Activated effector memory CD4-positive, alpha-beta T cell treated with anti-CD3 and anti-CD28 coated beads, Interleukin-2, amount 50 U/mL, for 16 hours (primary cell): ENCODE results near the gene AAGAB.
"Not testable (repeated sequence)": the region's sequence is repeated elsewhere in the genome, so short reads cannot be mapped to it uniquely, and the experiment has no call there.

Experiments used
- DNase-seq: peaks from one replicate; pipeline ENCODE4 v3.0.0-alpha.2; 2020

Gene AAGAB

DNA sequence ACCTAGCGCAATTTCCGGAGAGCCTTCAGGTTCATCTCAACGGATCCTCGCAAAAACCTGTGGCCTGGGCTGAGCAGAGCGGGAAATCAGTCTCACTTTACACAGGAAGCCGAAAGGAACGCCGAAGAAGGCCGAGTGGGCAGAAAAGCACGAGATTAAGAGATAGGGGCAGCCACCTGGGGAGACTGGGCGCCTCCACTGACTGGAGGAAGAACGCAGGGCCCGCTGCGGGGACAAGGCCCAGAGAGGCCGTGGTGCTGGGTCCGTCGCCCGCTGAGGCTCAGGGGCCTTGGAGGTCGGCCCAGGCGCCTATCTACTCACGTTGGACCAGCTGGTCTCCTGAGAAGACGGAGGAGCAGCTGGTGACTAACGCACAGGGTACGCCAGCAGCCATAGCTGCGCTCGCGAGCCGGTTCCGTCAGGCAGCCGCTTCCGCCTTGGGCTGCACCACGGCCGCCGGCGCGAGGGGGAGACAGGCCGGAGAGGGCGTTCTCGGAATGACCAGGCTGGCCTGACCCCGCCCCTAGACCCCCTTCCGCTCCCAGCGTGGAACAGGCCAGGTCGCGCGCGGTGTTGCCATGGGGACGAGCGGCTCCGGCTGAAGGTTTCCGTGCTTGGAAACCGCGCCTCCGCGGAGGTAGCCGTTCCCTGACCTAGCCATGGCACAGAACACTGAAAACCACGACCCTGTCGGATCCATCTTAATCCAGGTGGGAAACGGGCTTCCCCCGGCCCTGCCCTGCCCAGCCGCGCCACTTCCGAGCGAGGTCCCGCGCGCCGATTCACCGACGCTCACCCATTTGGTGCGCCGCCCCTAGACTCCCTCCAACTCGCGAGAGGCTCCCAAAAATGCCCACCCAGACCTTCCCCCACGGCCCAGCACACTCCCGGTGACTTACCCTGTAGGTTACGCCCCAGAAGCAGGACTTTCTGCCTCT, at the start of gene AAGAB, which contains the start of gene IQCH:
TSS of gene AAGAB (minus strand) at position 424 of the 938 bp plus-strand sequence. CDS start at position 394, 30 bp downstream.
TSS of gene IQCH (plus strand) at position 549 of the 938 bp plus-strand sequence. CDS start at position 660, 111 bp downstream.
- peak; percentile 99 for DNase-seq

DNA sequence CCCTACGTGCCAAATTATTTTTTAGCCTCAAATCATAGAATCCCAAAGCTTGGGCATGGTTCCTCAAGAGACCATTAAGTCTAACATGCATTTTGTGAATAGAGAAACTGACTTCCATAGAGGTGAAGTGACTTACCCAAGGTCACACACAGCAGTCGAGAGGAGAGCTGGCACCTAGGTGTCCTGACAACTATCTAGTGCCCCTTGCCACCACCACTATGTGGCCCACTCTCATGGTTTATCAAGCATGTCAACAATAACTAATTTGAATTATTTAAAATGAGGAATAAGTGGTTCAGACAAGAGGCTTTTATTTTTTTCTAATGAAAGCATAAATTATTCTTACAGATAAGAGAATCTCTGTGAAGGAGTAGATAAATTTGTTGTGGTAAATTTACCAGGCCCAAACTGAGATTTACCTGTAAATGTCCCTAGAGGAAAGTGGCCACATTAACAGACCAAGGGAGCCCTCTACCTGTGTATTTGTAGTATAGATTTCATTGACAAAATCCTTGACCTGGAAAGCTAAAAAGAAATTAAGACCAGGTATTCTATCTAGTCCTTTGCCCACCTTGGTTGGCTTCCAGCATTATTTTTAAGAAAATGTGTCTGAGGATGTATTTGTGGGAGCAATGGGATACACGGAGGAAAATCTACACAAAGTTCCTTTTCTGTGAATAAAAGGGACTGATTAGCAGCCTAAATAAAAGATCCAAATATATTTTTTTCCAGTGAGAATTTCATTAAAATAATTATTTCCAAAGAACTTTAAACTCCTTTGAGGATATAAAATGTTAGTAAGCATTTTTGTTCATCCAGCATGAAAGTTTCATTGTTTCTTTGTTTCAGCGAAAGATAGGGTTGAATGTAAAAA, 49.3 kb upstream of the AAGAB start:
- no peak for DNase-seq

DNA sequence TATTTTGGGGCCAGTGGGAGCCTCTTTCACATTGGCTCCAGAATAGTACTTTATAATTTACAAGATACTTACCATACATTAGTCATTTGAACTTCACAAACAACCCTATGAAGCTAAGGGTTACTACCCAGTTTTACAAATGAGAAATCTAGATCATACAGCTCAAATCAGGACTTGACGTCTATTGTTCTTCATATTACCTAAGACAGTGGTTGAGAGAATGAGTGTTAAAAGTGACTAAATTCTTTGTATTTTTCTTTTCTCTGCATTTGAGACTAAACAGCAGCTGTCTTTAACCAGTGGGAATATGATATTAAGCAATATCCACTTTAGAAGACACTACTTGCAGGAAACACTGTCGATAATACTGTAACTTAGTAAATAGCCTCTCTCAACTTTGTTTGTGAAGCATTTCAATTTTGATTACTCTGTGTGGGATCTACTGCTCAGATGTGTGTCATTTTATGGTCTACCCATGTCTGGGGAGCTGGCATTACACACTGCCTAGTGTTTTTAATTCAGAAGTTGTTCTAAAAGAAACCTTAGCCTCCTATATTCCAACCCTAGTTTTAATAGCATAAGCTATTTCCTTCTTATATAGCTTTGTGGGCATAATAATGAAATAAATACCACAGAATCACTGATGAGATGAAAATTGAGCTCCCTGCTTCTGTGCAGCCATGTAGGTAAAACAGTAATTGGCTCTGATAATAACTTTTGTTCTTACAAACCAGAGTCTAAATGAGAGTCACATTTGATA, 46.0 kb upstream of the AAGAB start:
- no peak for DNase-seq

GRCh38 chr15:67296684-67297083, 42.2 kb upstream of the AAGAB start:
- no peak for DNase-seq

DNA sequence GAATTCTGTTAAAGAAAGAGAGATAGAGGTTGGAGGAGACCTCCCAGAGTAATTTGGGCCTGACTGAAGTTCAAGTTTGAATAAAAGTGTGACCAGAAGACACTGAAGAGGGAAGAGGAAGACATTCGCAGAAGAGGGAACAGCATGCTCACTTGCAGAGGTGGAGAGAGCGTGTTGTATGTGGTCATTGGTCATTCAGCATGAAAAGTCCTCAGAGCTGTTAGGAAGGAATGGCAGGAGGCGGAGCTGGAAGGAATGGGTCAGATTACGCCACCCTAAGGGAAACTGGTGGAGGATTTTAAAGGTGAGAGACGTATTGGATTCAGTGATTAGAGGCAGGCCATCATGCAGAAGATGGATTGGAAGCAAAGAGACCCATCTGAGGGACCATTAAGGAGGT, 41.7 kb upstream of the AAGAB start:
- DNase-seq = no peak

DNA sequence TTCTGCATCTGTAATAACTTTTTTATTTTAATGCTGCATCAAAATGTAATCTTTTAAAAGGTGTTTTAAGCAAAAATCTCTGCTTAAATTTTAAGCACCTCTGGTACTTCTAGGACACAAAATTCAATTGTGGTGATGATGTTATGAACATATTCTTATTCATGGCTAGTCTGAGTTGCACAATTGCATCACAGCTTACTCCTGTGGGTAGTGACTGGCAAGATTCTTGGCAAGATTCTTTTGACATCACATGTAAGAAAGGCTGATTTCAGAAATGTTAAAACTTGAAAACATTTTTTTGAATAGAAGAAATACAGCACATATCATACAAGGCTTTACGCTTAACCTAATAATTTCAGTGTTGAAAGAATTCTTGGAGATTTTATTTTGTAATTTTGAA, 35.9 kb upstream of the AAGAB start:
- no peak for DNase-seq

- DNase-seq = not testable (repeated sequence)
These were observed 31.9 kb upstream of the AAGAB start for GRCh38 chr15:67286400-67286799.

DNA sequence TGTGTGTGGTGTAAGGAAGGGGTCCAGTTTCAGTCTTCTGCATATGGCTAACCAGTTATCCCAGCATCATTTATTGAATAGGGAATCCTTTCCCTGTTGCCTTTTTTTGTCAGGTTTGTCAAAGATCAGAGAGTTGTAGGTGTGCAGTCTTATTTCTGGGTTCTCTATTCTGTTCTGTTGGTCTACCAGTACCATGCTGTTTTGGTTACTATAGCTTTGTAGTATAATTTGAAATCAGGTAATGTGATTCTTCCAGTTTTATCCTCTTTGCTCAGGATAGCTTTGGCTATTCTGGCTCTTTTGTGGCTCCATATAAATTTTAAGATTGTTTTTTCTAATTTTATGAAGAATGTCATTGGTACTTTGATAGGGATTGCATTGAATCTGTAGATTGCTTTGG, 31.2 kb upstream of the AAGAB start:
- not testable (repeated sequence) for DNase-seq

DNA sequence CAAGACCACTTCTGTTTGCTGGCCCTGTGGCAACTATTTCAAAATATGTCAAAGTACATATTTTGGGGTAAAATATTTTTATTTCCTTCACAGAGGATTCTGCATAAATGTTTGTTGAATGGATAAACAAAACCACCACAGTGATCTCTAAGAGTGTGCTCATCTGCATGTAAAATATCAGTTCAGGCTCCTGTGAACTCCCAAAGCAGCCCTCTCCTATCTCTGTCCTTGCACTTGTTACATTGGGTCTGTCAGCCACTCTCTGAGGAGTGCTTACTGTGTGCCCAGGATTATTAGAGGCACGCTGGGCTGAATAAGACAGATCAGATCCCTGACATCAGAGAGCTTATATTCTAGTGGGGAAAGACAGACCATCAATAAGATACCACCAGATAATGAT, 27.3 kb upstream of the AAGAB start:
- no peak for DNase-seq

DNA sequence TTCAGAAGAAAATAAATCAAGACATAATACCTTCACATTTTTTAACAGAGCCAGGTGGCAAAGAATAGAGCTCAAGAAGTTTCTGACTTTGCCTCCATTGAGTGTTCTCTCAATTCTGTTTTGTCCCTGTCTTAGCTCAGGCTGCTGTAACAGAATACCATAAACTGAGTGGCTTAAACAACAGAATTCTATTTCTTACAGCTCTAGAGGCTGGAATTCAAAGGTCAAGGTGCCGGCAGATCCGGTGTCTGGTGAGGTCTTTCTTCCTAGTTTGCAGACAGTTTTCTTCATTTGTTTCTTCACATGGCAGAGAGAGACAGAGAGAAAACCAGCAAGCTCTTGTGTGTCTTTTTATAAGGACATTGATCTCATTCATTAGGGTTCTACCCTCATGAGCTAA, 25.8 kb upstream of the AAGAB start:
- no peak for DNase-seq

GRCh38 chr15:67276666-67277065, 22.2 kb upstream of the AAGAB start:
- no peak for DNase-seq

DNA sequence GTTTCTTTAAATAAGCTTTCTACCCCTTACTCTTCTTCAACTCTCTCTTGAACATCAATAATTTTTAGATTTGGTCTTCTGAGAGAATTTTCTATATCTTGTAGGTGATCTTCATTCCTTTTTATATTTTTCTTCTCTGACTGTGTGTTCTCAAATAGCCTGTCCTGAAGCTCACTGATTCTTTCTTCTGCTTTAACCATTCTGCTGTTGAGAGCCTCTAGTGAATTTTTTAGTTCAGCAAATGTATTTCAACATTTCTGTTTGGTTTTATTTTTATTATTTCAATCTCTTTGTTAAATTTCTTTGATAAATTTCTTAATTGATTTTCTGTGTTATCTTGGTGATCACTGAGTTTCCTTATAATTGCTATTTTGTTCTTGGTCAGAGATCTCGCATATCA, 19.8 kb upstream of the AAGAB start:
- no peak for DNase-seq

DNA sequence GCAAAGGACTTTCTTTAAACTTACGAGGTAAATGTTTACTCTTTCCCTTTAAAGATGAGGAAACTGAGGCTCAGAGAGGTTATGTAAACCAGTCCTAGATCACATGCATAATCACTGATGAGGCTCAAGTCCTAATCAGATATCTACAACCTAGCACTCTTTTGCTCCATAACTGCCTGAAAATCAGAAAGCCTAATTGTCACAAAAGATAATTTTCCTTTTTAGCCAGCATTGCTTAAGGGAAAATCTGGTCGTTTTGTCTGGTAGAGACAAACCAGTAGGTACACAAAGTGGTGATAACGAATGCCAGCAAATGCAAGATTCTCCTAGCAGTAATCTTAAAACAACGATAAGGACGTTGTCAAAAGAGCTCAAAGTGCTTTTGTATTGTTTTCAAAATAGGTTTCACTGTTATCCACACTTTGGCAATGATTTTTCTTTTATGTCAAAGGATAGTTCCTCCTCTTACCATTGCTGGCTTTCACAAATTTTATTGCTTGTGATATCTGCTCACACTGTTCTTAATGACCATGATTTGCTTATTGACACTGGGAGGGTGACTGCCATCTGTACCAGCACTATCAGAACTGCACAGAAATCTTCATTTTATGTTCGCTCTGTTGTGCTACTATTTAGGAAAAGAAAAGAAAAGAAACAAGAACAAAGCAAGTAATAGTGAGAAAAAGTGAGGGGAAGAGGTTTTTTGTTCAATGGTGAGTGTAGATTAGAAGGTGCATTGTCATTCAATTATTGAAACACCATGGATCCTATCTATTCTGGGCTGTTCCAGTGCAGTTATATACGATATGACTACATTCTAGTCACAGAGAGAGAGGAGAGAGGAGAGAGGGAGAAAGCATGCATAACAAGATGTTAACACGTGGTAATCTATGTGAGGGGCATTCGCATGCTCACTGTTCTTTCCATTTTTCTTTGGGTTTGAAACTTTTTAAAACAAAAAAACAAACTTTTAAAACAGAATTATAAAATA, 13.8 kb upstream of the AAGAB start:
- DNase-seq = no peak

DNA sequence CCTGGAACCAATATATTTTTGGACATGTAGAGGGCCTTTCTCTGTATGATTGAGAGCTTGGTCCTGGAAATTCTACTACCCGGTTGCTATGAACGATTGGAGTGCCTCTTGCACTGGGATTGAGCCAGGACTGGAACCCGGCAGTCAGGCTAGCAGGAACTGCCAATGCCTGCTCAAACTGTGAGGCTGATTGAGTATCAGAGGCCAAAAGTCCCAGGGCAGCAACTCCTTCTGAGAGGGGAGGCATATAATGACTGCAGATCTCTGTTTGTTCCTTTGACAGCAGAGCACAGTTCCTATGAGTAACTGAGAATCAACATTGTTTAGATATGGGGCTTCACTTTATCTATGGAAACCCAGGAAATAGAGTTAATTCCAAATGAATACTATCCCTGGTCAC, 13.0 kb upstream of the AAGAB start:
- DNase-seq = no peak

DNA sequence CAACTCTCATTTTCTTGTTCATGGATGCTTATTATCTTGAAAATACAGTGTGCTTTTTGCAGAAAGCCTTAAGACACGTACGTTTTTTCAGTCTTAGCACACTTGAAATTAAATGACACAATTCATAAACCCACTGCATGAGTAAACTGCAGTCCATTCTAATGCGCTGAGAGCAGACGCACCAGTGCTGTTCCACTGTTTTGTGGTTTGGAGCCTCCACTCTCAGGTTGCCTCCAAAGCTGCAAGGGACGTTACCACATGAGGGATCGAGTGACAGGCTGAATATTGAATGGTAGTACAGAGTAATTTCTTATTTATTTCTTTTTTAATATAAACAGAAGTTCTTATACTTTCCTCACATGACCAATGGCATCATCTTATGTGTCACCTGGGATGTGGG, 12.4 kb upstream of the AAGAB start:
- no peak for DNase-seq

GRCh38 chr15:67259806-67260205, 5.3 kb upstream of the AAGAB start:
- DNase-seq = no peak

- no peak for DNase-seq
These were observed 4.9 kb upstream of the AAGAB start for GRCh38 chr15:67259379-67259778.

DNA sequence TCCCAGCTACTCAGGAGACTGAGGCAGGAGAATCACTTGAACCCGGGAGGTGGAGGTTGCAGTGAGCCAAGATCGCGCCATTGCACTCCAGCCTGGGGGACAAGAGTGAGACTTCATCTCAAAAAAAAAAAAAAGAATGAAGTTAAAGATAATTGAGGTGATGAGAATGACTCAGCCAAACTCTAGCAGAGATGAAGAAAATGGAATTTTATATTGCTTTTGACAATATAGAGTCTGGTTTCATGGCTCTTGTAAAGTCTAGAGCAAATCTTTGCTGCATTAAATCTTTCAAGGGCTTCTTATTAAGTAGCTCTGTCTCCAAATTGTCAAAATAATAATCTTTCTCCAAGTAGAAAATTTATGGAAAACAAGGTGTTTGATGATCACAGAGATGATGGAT, 4.0 kb upstream of the AAGAB start:
- DNase-seq = not testable (repeated sequence)

DNA sequence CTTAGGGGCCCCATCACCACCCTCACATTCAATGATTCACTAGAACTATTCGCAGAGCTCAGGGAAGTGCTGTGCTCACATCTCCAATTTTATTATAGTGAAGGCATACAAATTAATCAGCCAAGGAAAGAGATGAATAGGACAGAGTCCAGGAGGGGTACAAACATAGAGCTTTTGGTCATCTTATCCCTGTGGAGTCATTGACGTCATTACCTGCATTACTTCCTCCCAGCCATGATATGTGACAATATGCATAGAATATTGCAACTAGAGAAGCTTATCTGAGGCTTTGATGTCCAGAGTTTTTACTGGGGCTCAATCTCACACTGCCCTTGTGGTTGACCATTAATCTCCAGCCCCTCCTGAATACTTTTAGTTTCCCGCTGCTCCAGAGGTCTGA, 1.6 kb upstream of the AAGAB start:
- DNase-seq = no peak

DNA sequence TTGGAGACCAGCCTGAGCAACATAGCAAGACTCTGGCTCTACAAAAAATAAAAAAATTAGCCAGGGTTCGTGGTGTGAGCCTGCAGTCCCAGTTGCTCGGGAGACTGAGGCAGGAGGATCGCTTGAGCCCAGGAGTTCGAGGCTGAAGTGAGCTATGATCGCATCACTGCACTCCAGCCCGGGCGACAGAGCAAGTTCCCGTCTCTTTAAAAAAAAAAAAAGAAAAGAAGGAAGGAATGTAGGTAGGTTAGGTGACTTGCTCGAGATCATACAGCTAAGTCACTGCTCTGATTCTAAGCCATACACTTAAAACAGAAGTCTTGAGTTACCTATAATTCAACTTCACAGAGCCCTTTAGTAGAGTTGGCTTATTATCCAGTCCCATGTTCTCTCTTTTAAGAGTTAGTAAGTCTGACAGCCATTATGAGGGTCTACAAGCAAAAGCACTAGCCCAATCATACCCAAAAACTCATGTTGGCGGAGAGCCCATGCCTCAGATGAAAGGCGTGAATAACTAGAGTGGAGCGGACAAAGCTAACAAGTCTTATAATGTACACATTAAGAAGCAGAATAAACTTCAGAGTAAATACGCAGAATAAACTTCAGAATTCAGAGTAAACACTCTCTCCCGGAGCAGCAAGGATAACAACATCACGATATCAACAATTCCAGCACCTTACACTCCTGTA, 768 bp downstream of the AAGAB start:
- no peak for DNase-seq

GRCh38 chr15:67253101-67253500, 1.4 kb downstream of the AAGAB start:
- no peak for DNase-seq
